ENCODE measurements around the gene ELOVL1. TPM values are rescaled to one million over a fixed set of nuclear protein-coding genes. Genes with fewer than 3 reads are reported as not detected.

ELOVL1 gene
- total RNA-seq, 1 donor from 2014 or later, result 18.7 TPM

DNA sequence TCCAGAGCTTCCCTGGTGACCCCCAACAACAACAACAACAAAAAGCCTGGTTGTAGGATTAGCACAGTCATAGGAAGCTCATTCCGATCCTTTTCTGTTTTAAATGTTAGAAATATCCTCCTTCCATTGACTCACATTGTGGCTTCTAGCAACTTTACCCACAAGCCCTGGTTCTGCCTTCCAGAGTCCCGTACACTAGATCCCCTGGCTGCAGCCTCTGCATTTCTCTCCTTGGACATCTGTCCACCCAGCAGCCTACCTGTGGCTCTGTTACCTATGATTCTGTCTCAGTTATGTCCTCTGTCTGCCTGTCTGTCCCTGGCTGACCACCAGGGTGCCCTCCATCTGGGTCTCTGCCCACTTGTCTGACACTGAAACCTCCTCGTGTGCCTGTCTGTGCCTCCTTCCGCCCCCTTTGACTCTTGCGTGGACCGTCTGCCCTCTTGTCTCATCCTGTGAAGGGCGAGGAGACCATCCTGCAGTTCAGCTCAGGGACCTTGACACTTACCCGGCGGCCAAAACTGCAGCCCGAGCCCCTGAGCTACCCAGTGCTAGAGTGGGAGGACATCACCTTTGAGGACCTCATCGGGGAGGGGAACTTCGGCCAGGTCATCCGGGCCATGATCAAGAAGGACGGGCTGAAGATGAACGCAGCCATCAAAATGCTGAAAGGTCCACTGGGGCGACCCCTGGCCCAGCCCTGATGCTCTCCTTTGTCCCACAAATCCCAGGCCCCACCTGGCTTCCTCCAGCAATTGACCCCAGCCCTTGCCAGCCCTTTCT, 50.9 kb downstream of the ELOVL1 start:
- Mint-ChIP-seq H3K36me3 (ENCODE audit: unreplicated experiment) (no peaks in the 10 kb centered on the region), H3K27me3 (ENCODE audit: unreplicated experiment) (peaks cover 17% of the 10 kb centered on the region), H3K4me3 (ENCODE audit: unreplicated experiment) (peak overlapping the region; percentile 19), H3K4me1 (ENCODE audit: low read depth, unreplicated experiment) (peaks cover 24% of the 10 kb centered on the region), H3K9me3 (ENCODE audit: unreplicated experiment) (peaks cover 22% of the 10 kb centered on the region), H3K27ac (ENCODE audit: unreplicated experiment) (peak overlapping the region; percentile 98)
- TF ChIP-seq, protein P1, sequence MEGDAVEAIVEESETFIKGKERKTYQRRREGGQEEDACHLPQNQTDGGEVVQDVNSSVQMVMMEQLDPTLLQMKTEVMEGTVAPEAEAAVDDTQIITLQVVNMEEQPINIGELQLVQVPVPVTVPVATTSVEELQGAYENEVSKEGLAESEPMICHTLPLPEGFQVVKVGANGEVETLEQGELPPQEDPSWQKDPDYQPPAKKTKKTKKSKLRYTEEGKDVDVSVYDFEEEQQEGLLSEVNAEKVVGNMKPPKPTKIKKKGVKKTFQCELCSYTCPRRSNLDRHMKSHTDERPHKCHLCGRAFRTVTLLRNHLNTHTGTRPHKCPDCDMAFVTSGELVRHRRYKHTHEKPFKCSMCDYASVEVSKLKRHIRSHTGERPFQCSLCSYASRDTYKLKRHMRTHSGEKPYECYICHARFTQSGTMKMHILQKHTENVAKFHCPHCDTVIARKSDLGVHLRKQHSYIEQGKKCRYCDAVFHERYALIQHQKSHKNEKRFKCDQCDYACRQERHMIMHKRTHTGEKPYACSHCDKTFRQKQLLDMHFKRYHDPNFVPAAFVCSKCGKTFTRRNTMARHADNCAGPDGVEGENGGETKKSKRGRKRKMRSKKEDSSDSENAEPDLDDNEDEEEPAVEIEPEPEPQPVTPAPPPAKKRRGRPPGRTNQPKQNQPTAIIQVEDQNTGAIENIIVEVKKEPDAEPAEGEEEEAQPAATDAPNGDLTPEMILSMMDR (IDR thresholded peaks at IDR 0.05; ENCODE audit: partially characterized antibody, unreplicated experiment), result peak; percentile 15
- no peak for DNase-seq

DNA sequence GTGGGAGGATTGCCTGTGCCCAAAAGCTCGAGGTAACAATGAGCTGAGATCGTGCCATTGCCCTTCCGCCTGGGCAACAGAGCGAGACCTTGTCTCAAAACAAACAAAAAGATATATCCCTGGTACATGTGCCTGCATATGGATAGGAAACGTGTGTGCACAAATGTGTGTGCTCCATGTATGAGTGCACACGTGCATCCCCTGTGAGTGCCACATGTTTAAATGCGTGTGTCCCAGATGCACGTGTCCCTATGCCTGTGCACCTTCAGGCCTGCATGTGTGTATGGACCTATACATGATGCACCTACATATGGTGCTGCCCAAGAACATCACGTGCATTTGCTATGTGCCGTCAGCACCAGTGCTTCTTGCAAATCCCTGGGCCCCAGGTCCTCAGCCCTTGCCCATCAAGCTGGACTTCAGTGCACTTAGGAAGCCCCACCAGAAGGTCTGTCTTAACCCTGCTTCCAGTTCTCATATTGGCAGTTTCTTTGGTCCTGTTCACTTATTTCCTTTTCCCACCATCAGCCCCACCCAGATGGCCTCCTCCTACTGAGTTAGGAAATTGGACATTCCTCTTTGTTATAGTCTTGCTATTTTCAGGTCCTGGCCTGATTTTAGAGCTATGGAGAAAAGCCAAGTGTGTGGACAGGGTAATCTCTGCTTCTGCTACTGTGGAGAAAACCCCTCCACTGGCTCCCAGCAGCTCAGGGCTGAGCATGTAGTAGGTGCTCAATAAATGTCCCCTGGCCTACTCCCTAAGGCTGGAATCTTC, 51.7 kb downstream of the ELOVL1 start:
- TF ChIP-seq, protein P1 (IDR thresholded peaks at IDR 0.05; ENCODE audit: partially characterized antibody, unreplicated experiment), result no peak
- peaks cover 22% of the 10 kb centered on the region for H3K9me3 Mint-ChIP-seq (ENCODE audit: unreplicated experiment)
- peak overlapping the region; percentile 64 for H3K27ac Mint-ChIP-seq (ENCODE audit: unreplicated experiment)
- peaks cover 24% of the 10 kb centered on the region for H3K4me1 Mint-ChIP-seq (ENCODE audit: low read depth, unreplicated experiment)
- no peak for DNase-seq
- no peaks in the 10 kb centered on the region for H3K36me3 Mint-ChIP-seq (ENCODE audit: unreplicated experiment)
- H3K4me3 Mint-ChIP-seq (ENCODE audit: unreplicated experiment), result no peak overlapping the region
- peaks cover 17% of the 10 kb centered on the region for H3K27me3 Mint-ChIP-seq (ENCODE audit: unreplicated experiment)

DNA sequence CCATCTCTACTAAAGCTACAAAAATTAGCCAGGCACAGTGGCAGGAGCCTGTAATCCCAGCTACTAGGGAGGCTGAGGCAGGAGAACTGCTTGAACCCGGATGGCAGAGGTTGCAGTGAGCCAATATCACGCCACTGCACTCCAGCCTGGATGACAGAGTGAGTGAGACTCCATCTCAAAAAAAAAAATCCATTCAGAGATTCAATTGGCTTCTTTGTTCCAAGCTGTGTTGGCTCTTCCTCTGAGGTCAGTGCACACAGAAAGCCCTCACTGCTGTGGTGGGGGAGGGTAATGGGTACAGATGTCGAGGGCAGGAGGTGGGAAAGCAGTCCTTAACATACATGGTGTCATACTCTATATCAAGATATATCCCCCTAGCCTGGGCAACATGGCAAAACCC, 52.3 kb downstream of the ELOVL1 start:
- H3K4me1 Mint-ChIP-seq (ENCODE audit: low read depth, unreplicated experiment), result peaks cover 24% of the 10 kb centered on the region
- peaks cover 17% of the 10 kb centered on the region for H3K27me3 Mint-ChIP-seq (ENCODE audit: unreplicated experiment)
- no peak for DNase-seq
- H3K9me3 Mint-ChIP-seq (ENCODE audit: unreplicated experiment), result peaks cover 23% of the 10 kb centered on the region
- TF ChIP-seq, protein P1 (IDR thresholded peaks at IDR 0.05; ENCODE audit: partially characterized antibody, unreplicated experiment), result no peak
- no peak overlapping the region for H3K4me3 Mint-ChIP-seq (ENCODE audit: unreplicated experiment)
- peaks cover 6% of the 10 kb centered on the region for H3K36me3 Mint-ChIP-seq (ENCODE audit: unreplicated experiment)
- H3K27ac Mint-ChIP-seq (ENCODE audit: unreplicated experiment), result no peak overlapping the region

DNA sequence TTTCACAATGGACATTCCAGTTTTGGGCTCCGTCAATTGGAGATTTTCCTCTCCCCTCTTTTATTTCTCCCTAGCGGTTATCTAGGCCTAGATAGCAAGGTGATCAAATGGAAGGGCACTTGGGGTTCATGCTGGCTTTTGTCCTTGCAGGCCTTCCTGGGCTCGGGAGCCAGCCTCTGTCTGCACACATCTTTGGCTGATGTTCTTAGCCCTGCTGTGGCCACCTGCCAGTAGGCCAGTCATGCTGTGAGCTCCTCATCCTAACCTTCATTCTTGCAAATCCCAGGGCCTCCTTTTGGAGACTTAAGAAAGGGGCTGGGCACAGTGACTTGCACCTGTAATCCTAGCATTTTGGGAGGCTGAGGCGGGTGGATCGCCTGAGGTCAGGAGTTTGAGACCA, 53.6 kb downstream of the ELOVL1 start:
- peaks cover 6% of the 10 kb centered on the region for H3K36me3 Mint-ChIP-seq (ENCODE audit: unreplicated experiment)
- H3K4me1 Mint-ChIP-seq (ENCODE audit: low read depth, unreplicated experiment), result peaks cover 24% of the 10 kb centered on the region
- TF ChIP-seq, protein P1 (IDR thresholded peaks at IDR 0.05; ENCODE audit: partially characterized antibody, unreplicated experiment), result no peak
- H3K4me3 Mint-ChIP-seq (ENCODE audit: unreplicated experiment), result no peak overlapping the region
- peaks cover 13% of the 10 kb centered on the region for H3K27me3 Mint-ChIP-seq (ENCODE audit: unreplicated experiment)
- peaks cover 28% of the 10 kb centered on the region for H3K9me3 Mint-ChIP-seq (ENCODE audit: unreplicated experiment)
- no peak for DNase-seq
- H3K27ac Mint-ChIP-seq (ENCODE audit: unreplicated experiment), result no peak overlapping the region

DNA sequence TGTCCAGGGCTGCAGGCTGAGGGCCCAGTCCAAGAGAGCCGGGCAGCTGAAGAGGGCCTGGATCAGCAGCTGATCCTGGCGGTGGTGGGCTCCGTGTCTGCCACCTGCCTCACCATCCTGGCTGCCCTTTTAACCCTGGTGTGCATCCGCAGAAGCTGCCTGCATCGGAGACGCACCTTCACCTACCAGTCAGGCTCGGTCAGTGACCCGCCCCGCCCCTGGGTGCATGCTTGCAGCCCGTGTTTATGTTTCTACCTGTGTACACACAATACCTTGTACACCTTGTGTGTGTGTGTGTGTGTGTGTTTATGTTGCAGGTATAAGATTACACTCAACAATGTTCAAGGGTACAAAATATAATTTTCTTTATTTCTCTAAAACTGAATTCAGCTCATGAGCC, 54.0 kb downstream of the ELOVL1 start:
- Mint-ChIP-seq H3K4me1 (ENCODE audit: low read depth, unreplicated experiment) (peaks cover 24% of the 10 kb centered on the region), H3K9me3 (ENCODE audit: unreplicated experiment) (peaks cover 24% of the 10 kb centered on the region), H3K36me3 (ENCODE audit: unreplicated experiment) (peaks cover 6% of the 10 kb centered on the region), H3K27me3 (ENCODE audit: unreplicated experiment) (peaks cover 12% of the 10 kb centered on the region), H3K4me3 (ENCODE audit: unreplicated experiment) (no peak overlapping the region), H3K27ac (ENCODE audit: unreplicated experiment) (no peak overlapping the region)
- TF ChIP-seq, protein P1 (IDR thresholded peaks at IDR 0.05; ENCODE audit: partially characterized antibody, unreplicated experiment), result no peak
- no peak for DNase-seq

Measured in glutamatergic neuron (in vitro differentiated cells).